NCI-H1694 treated with DMSO at 0.1 percent for 48 hours (cell line): ENCODE measurements around the gene TRIM71.
"Not testable (repeated sequence)": the region's sequence is repeated elsewhere in the genome, so short reads cannot be mapped to it uniquely, and the experiment has no call there.

ENCODE experiments used
- DNase-seq: peaks from one replicate; lab custom pipeline; 2025; lab: John Stamatoyannopoulos, UW

The TRIM71 gene

GRCh38 chr3:32819551-32820348 lies 2.0 kb downstream of the TRIM71 start:
- DNase-seq = no peak

DNA sequence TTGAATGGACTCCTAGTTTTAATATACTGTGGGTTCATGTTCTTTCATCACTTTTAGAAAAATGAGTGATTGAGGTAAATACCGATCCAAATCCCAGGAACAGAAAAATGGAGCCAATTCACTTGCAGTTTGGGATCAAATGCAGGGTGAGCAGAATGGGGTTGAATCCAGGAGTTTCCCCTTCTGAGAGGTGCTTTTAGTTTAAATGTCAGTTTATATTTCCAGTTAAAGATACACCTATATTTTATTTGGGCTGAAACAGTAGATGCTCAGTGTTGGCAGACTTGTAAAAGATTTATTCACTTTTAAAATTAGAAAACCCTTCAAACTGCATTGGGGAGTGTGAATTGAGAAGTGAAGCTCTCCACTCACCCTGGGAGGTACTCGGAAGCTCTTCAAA lies 2.6 kb downstream of the TRIM71 start:
- DNase-seq = no peak

DNA sequence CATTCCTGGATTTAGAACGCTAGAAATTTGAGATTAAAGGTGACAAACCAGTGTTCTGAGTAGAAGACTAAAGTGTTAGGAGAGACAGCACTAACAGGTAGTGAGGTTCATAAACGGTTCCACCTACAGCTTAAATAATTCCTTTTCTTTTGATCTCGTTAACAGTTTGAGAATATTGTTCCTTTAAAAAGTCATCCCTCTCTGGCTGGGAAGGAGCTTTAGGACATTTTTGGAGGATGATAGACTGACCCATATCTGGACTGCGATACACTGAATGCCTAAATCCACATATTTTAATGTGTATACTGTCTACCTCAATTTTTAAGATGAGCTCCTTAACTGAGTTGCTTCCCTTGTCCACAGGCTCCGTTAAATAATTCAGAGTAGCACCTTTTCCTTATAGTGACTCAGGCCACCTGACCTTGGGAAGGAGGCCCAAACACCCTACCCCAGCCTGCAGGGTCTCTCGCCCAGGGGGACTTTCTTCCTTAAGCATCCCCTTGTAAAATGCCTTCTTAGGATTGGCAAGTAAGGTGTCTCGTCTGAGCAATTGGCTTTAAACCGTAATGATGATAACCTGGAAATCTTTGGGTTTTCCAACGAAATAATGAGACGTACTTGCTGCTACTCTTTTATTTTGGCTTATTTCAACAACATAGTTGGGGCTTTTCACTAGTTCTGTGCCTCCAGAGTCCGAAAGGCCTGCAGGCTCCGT lies 3.3 kb downstream of the TRIM71 start:
- no peak for DNase-seq

- DNase-seq = no peak
Observed at GRCh38 chr3:32821686-32822296, 4.0 kb downstream of the TRIM71 start.

GRCh38 chr3:32822609-32823498 lies 5.1 kb downstream of the TRIM71 start:
- DNase-seq = no peak

GRCh38 chr3:32823641-32824184 lies 5.9 kb downstream of the TRIM71 start:
- not testable (repeated sequence) for DNase-seq

DNA sequence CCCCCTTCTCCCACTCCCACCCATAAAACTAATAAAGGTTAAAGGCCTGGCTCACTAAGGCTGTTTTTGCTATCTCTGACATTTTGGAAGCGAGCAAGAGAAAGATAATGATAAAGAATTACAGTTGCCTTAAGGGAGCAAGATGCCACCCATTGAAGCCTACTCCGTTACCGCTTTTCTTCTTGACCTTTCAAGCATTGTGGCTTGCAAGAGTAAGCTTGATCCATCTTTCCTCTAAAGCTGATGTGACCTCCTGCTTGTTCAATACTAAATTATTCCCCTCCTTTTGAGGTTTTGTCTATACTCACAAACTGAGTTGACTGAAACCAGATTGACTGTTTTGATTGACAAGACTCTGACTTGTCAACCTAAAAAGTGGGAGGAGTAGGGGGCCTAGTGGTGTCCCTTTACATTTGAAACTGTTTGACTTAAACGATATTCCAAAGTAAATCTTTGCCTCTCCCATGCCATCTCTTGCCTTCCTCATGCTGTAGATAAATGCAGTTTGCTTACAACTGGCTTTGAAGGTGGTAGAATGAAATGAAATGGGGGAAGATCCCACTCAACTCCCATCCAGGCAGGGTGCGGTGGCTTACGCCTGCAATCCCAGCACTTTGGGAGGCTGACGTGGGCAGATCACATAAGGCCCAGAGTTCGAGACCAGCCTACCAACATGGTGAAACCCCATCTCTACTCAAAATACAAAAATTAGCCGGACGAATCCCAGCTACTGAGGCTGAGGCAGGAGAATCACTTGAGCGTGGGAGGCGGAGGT lies 8.0 kb downstream of the TRIM71 start:
- no peak for DNase-seq

GRCh38 chr3:32831062-32831461 lies 13.3 kb downstream of the TRIM71 start:
- no peak for DNase-seq

GRCh38 chr3:32831791-32832190 lies 14.0 kb downstream of the TRIM71 start:
- no peak for DNase-seq

- no peak for DNase-seq
Observed at GRCh38 chr3:32832193-32832592, 14.4 kb downstream of the TRIM71 start.

GRCh38 chr3:32835049-32835371 lies 17.2 kb downstream of the TRIM71 start:
- DNase-seq = no peak

DNA sequence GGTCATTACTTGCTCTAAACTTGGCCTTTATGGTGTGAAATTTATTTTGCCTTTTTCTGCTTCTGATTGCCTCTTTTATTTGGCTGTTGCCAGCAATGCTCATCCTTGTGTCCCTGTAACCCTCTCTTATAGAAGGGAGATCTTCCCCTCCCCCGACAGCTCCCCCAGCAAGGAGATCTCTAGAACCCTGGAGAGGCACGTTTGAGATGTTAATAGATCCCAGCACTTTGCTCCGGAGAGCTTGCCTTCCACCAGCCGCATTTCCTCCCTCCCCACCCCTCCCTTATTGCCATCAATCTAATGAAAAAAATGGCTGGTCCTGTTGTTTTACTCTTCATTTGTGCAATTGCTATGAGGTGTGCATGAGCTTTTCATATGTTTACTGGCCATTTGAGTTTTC lies 18.2 kb downstream of the TRIM71 start:
- no peak for DNase-seq

GRCh38 chr3:32836601-32837000 lies 18.8 kb downstream of the TRIM71 start:
- no peak for DNase-seq

DNA sequence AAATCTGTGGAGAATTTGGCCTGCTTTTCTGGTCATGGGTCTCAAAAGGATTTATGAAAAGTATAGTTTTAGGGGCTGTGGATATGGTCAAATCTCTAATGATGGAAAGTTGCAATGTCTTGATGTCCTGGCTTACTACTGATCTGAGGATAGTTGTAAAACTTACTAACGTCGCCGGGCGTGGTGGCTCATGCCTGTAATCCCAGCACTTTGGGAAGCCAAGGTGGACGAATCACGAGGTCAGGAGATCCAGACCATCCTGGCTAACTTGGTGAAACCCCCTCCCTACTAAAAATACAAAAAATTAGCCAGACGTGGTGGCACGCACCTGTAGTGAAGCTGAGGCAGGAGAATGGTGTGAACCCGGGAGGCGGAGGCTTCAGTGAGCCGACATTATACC lies 19.6 kb downstream of the TRIM71 start:
- no peak for DNase-seq

GRCh38 chr3:32837789-32838188 lies 20.0 kb downstream of the TRIM71 start:
- DNase-seq = no peak

DNA sequence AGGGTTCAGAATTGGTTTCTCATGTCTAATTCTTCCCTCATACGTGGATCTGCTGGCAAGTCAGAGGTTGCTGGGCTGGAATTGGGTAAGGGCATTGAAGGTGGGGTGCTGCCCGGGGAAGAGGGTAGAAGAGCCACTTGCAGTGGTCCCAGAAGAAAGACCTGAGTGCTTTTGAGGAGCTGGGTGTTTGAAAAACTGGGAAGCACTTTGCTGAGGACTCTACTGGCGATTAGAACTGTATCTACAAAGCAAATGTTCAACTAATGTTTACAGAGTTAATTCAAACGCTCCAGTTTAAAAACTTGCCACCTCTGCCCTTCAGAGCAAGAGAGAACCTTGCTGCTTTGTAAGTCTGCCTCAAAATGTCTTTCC lies 21.9 kb downstream of the TRIM71 start:
- DNase-seq = no peak

DNA sequence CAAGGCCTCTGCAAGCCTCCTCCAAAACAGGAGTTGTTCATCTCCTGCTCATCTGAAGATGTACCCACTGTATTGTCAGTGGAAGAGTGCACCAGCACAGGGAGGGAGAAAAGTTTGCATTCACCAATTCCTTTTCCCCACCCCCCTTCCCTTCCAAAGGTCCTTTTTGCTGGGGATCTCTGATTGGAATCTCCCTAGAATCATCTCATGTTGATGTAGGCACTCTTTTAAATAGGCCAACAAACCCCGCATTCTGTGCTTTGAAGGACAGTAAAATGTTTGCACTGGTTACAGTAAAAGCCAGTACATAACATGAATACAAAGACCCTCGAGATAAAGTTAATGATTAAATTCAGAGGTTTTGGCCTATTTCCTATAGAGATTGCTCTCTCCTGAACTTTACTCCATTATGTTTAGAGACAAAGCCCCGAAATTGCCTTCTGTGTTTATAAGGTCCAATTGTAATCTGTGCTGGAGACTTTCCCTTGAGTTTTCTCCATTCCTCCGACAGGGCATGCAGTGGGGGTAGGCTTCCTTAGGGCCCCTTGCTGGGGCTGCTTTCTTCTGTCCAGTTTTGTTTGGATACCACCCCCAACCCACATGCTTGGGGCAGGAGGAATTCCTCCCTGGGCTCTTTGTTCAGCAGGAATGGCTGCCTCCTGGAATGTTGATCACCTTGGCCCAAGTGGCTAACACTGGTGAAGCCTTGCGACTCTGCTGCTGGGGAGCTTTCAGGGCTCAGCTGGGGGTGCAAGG lies 22.5 kb downstream of the TRIM71 start:
- no peak for DNase-seq

DNA sequence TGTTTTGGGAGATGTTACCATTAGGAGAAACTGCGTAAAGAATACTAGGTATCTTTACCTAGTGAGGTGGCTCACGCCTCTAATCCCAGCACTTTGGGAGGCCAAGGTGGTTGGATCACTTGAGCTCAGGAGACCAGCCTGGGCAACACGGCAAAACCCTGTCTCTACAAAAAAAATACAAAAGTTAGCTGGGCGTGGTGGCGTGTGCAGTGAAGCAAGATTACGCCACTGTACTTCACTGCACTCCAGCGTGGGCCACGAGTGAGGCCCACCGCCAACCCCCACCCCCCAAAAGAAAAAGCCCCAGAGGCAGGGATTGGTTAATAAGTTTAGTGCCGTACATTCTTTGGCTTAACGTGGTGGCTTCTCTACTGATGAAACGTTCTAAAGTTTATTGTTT lies 23.5 kb downstream of the TRIM71 start:
- no peak for DNase-seq

- DNase-seq = no peak
Observed at GRCh38 chr3:32841867-32842470, 24.2 kb downstream of the TRIM71 start.

DNA sequence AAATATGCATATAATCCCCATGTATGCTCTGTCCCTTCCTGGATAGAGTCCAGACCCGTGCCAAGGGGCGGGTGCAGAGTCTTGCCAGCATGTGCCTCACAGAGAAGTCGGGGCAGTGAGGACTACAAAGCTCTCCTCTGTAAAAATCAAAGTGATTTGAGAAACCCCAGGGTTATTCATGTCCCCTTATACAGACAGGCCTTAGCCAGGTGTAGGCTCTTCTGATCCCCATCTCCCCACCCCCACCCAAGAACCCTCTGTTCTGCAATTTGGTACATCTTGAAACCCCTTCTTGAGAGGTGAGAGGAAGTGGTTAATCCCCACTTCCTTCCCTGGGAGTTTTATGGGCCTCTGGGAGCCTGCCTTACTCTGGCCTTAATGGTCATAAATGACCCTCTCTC lies 24.7 kb downstream of the TRIM71 start:
- no peak for DNase-seq
